ENCODE measurements around the gene PRR35.

Gene PRR35

GRCh38 chr16:560204-560700 is at the start of gene PRR35:
Gene PRR35, plus strand, starts transcription at chr16:560394. Its CDS starts 2,901 bp downstream, at chr16:563295.
- DNase-seq (ENCODE audit: low read depth in 2 of 2): no peak

DNA sequence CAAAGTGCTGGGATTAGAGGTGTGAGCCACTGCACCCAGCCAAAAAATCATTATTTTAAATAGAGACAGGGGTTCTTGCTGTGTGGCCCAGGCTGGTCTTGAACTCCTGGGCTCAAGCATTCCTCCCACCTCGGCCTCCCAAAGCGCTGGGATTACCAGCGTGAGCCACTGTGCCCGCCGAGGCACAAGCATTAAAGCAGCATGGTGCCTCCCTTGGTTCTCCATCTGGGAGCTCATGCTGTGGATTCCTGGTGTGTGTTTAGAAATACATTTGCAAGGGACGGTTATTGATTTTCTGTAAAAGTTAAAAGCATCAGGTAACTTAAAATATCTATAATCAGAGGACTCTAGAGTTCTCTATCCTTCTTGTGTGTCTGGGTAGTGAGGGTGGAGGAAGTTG is 47.4 kb upstream of the PRR35 start:
- no peak for DNase-seq (ENCODE audit: low read depth in 2 of 2)

- DNase-seq (ENCODE audit: low read depth in 2 of 2): no peak
Measured at GRCh38 chr16:513950-514349, 46.2 kb upstream of the PRR35 start.

GRCh38 chr16:515175-515938 is 44.8 kb upstream of the PRR35 start:
- no peak for DNase-seq (ENCODE audit: low read depth in 2 of 2)

GRCh38 chr16:515939-516226 is 44.3 kb upstream of the PRR35 start:
- DNase-seq (ENCODE audit: low read depth in 2 of 2): no peak

DNA sequence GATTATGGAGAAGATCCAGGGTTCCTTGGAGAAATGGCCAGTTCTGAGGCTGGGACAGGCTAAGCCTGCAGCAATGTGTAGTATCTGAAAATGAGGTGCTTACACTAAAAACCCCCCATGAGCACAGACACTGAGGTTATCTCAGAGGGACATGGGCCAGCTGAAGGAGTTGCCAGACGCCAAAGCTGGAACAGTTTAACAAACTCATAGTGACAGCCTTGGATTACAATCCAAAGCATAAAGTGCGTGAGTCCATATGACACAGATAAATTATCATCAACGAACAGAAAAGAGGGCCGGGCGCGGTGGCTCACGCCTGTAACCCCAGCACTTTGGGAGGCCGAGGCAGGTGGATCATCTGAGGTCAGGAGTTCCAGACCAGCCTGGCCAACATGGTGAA is 43.9 kb upstream of the PRR35 start:
- DNase-seq (ENCODE audit: low read depth in 2 of 2): no peak

DNA sequence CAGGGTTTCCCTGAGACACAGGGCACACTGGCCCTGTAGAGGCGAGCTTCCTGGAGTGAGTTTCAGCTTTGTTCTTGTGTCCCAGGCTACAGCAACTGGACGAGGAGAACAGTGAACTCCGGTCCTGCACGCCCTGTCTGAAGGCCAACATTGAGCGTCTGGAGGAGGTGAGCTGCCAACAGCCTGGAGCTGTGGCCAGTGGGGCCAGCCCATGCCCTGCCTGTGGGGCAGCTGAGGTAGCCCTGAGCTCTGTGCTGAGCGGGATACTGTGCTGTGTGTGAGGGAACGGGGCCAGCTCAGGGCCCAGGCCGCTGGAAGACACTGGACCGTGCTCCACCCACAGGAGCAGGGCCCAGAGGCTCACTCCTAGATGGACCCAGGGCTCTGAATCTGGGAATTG is 41.3 kb upstream of the PRR35 start:
- DNase-seq (ENCODE audit: low read depth in 2 of 2): no peak

DNA sequence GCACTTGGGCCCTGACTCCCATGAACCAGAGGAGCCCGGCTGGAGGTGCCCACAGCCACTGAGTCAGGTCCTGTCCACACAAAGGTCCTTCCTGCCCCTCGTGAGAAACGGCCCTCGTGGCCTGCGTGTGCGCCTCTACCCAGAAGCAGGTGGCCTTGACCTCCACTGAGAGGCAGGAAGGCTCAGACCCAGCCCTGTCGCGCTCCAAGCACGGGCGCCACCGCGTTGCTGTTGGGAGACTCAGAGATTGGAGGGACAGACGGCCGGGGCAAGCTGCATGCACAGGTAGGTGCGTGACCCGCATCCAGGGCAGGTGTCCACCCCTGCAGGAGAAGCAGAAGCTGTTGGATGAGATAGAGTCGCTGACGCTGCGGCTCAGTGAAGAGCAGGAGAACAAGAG is 40.8 kb upstream of the PRR35 start:
- DNase-seq (ENCODE audit: low read depth in 2 of 2): no peak

- no peak for DNase-seq (ENCODE audit: low read depth in 2 of 2)
Measured at GRCh38 chr16:519841-520687, 40.1 kb upstream of the PRR35 start.

DNA sequence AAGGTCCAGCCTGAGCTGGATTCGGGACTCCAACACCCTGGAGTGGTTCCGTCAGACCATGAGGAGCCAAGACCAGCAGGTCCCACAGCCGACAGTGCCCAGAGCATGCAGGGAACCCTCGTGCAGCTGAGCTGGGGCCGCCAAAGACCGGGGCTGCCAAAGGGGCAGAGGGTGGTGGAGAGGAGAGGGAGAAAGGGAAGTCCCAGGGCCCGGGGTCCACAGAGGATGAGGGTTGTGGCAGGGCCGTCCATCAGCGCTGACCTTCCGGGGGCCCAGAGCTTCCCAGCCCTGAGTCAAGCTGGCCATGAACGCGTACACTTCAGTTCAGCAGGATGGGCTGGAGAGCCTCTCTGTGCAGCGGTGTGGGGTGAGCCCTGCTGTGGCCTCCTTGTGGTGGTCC is 39.3 kb upstream of the PRR35 start:
- no peak for DNase-seq (ENCODE audit: low read depth in 2 of 2)

- no peak for DNase-seq (ENCODE audit: low read depth in 2 of 2)
Measured at GRCh38 chr16:521381-522210, 38.6 kb upstream of the PRR35 start.

DNA sequence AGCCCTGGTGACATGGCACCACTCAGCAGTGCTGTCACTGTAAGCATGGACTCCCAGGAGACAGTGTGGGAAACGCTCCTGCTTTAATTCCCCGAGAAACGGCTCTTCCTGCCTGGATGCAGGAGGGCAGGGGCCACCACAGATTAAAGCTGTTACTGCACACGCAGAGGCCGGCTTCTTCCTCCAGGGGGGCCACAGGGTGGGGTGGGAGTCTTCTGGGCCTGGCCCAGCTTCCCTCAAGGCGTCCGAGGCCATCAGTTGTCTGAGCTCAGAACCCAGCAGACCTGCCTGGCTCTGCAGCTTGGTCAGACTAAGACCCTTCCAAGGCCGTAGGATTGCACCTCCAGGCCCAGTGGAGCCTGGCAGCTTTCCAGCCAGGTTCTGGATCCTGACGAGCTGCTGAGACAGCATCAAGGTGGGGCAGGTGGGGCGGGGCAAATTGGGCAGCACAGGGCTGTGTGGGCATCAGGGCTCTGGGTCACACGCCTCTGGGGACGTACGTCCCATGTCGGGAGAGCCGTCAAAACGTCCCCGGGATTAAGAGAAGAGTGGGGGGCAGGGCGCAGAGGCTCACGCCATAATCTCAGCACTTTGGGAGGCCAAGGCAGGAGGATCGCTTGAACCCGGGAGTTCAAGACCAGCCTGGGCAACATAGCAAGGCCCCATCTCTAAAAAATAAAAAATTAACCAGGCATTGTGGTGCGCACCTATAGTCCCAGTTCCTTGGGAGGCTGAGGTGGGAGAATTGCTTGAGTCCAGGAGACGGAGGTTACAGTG is 37.7 kb upstream of the PRR35 start:
- no peak for DNase-seq (ENCODE audit: low read depth in 2 of 2)

- DNase-seq (ENCODE audit: low read depth in 2 of 2): no peak
Measured at GRCh38 chr16:523097-523741, 37.0 kb upstream of the PRR35 start.

- no peak for DNase-seq (ENCODE audit: low read depth in 2 of 2)
Measured at GRCh38 chr16:524274-525040, 35.7 kb upstream of the PRR35 start.

DNA sequence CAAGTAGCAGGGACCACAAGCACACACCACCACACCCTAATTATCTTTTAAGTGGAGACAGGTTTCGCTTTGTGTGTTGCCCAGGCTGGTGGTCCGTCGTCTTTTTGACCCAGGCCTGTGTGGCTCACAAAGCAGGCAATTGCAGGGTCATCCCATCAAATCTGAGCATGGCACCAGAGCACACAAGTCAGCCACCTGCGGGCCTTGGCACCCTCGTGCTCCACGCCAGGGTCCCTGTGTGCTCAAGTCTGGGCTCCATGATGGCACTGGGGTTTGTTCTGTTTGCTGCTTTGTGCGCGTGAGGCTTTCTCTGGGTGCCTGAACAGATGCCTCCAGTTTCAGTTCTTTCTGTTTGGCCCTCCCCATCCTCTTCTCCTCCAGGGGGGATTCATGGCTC is 35.1 kb upstream of the PRR35 start:
- DNase-seq (ENCODE audit: low read depth in 2 of 2): no peak

DNA sequence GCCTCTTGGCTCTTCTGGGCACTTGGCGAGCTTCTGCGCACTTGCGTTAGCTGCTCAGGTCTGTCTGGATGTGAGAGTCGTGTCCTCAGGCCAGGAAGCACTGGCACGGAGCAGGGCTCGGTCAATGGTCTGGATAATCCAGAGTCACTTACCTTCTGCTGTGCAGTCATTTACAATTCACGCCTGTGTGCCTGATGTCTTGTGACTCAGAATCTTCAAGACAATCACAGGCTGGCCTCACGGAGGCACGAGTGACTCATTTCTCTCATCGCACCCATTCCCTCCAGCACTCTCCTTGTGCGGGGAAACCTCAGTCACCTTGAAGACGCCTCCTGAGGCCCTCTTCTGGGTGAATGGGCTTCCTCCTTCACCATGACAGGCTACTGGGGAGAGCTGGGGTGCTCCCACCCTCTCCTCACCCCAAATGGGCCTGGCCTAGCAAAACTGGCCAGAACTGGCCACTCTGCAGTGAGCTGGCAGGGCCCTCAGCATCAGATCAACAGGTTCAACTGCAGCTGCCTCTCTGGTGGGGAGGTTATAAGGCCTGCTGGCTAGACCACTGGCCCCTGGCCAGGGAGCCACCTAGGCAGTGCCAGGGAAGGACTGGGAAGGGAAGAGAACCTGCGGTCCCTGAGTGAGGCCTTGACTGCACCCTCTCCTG is 34.5 kb upstream of the PRR35 start:
- DNase-seq (ENCODE audit: low read depth in 2 of 2): peak; percentile 66 to 72

DNA sequence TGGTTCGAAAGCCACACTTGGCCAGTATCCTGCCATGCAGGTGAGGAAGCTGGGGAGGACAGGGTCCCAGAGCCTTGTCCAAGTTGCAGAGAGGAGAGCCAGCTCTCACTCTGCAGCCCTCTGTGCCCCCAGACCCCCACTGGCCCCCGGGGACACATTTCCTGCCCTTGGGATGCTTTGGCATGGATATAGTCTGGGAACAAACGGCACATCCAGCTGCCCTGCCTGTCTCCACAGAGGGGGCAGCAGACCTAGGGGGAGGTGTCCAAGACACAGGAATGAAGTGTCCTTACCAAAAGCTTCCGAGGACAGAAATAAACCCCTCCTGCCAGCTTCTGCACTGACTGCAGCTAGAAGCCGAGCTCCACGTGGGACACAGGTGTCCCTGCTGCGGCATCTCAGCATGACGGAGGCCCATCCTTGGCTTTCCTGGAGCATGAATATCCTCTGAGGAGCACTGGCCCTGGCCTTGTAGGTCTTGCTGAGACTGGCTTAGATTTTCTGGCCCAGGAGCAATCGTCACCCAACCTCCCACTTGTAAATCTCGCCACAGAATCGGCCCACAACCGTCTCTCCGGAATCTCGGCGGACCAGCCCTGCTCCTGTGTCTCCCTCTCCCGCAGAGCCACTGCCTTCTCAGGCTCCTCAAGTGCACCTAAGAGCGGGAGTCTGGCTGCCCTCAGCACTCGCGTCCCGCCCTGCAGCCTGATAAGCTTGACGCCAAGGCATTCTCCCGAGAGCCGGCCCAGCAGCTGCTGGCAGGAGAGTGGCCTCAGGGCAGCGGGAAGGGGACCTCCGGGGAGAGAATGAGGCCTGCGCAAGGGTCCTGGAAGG is 33.8 kb upstream of the PRR35 start:
- no peak for DNase-seq (ENCODE audit: low read depth in 2 of 2)

DNA sequence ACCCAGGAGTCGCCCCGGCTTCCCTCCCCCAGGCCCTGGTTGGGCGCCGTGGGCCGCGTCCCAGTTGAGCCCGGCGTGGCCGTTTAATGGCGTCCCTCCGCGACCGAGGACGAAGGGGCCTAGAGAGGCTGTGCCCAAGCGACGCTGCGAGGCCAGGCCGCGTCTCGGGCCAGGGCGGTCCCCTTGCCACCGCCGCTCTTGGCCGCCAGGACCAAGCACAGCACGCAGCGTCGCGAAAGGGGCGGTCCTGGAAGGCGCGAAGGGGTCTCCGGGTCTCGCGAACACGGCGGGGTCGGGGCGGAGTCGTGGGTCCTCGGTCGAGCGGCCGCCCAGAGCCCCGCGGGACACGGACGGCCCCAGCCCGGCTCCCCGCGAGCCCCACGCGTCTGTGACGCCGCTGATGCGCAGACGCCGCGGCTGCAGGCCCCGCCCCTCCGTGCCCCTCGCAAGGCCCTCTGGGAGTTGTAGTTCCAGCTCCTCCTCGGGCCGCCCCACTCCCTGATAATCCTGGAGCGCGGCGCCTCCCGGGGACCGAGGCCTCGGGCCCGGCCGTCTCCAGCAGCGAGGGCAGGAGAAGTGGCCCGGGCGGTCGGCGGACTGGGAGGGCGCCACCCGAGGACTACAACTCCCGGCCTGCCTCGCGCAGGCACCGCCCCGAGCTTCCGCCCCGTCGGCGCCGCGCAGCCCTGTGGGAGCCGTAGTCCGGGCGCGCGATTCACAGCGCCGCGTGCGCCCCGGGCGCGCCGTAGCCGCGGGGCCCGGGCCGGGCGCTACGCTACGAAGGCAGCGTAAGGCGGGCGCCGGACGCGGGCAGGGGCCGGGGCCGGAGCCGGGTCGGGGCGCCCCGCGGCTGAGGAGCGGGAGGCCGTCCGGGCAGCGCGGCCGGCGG is 32.9 kb upstream of the PRR35 start, which contains the start of gene CAPN15:
Gene CAPN15, plus strand, starts transcription at position 698 of the 889 bp plus-strand sequence. CDS start 19,127 bp downstream, outside the sequence.
- DNase-seq (ENCODE audit: low read depth in 2 of 2): peak; percentile 67 to 82
